Daoy (cell line): ENCODE results near the gene PER1. TPM values are rescaled to one million over a fixed set of nuclear protein-coding genes. Genes with fewer than 3 reads are reported as not detected.
"Not testable (repeated sequence)": the region's sequence is repeated elsewhere in the genome, so short reads cannot be mapped to it uniquely, and the experiment has no call there.

Experiments
- DNase-seq: peaks from one replicate; pipeline ENCODE4 v3.0.0-alpha.2; 2015; ENCODE audit warnings: low read depth
- total RNA-seq: library from RNA; depleted of rRNA; stranded (reverse); fragments of >200 nt; shearing (Covaris generic); gene quantifications from 2 replicates; pipeline ENCODE4 v1.2.3, GENCODE V29; 2014

Gene PER1
- total RNA-seq, 1 experiment from 2014 or later = 0.74 TPM

DNA sequence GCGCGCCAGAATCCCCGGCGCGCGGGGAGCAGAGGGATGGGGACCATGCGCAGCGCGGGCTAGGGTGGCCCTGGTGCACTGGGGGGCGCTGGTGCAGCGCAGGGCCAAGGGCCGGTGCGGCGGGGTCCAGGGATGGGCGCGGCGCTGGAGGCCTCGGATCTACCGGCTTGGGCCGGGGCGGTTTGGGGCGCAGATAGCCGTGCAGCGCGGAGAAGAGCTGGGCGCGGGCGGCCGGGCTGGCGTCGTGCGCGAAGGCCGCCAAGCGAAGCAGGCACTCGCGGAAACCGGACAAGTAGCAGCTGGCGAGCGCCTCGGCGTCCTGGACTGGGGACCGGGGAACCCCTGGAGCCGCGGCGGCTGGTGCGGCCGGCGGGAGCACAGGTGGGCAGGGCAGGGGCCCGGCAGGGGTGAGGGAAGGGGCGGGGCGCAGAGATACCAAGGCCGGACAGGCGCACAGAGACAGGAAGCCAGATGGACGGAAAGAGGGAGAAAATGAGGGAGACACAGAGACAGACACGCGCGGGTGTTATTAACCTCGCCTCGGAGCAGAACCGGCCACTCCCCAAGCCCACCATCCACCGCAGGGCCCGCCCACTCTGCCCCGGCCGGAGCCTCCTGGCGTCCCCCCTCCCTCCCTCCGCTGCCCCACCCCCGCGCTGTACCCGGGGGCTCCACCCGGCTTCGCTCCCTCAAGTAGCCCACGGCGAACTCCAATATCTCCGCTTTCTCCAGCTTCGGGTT lies 30.4 kb downstream of the PER1 start:
- peak; percentile 85 for DNase-seq

DNA sequence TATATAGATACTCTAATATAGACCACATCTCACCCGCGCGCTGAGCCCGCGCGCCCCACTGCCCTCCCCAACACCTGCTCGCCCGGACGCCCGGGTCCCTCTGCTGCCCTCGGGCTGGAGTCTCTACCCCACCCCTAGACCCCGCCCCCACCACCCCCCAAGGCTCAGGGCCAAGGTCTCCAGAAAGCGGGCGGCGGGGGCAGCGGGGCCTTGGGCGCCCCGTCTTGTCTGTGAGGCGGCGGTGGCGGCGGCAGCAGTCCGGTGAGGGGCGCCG lies 30.9 kb downstream of the PER1 start:
- no peak for DNase-seq

DNA sequence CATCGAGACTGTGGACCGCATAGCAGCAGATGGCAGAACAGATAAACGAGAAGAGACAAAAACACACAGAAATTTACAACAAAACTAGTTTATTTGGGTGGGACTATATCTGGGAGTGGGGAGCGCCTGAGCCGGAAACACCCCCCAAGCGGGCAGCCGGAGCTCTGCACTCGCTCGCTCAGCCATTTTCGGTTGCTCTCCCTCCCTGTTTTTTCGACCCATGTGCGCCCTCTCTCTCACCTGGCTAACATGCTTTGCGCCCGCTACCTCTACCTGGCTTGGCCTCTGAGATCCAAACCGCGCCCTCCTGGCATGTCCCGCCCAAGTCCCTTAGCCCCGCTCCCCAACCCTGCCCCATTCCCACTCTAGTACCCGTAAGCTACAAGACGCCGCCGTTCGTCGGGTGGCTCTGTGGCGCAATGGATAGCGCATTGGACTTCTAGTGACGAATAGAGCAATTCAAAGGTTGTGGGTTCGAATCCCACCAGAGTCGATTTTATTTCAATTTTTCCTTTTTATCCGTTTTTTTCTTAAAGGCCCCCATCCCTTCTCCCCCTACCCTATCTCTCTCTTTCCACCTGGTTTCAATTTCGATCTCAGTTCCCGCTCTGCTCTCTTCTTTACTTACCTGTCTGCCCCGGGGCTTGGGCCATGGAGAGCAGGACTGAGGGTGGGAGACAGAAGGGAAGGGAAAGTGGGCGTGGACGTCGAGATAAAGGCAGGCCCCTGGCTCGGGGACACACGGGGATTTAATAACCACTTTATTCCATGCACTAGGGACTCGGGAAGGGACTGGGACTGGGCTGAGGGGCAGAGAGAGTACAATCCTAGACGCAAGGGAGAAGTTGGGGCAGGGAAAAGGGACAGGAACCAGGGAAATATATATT lies 31.4 kb downstream of the PER1 start:
- DNase-seq = peak; percentile 78

DNA sequence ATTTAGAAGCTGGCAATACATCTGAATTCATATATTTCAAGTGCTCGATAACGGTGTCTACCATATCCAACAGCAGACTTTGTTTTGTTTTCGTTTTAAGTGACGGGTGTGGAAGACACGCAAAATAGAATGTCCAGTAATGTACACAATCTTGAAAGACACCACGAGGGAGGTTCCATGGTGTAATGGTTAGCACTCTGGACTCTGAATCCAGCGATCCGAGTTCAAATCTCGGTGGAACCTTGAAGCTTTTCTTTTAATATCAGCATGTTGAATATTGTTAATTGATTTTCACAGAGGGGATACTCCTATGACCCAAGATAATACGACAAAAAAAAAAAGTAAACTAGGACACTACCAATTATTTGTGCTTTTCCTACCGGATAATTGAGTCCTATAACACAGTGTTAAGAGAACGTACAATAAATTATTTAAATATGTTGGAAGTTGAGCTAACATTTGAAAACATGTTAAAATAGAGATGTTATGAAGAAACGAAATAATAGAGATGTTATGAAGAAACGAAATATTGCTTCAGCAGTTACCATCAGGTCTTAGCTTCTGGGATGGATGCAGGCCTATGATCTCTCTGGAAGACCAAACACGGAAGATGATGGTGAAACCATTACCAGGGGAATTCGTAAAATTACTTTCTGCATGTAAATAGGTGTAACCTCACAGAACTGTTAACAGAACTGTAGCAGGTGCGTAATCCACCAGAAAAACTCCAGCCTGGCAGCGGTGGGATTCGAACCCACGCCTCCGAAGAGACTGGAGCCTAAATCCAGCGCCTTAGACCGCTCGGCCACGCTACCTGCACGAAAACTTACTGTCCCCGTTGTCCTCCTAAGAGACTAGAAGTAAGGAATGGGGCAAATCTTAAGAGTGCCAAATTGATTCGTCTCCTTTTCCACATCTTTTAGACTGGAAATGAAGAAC lies 32.4 kb downstream of the PER1 start:
- peak; percentile 88 for DNase-seq

DNA sequence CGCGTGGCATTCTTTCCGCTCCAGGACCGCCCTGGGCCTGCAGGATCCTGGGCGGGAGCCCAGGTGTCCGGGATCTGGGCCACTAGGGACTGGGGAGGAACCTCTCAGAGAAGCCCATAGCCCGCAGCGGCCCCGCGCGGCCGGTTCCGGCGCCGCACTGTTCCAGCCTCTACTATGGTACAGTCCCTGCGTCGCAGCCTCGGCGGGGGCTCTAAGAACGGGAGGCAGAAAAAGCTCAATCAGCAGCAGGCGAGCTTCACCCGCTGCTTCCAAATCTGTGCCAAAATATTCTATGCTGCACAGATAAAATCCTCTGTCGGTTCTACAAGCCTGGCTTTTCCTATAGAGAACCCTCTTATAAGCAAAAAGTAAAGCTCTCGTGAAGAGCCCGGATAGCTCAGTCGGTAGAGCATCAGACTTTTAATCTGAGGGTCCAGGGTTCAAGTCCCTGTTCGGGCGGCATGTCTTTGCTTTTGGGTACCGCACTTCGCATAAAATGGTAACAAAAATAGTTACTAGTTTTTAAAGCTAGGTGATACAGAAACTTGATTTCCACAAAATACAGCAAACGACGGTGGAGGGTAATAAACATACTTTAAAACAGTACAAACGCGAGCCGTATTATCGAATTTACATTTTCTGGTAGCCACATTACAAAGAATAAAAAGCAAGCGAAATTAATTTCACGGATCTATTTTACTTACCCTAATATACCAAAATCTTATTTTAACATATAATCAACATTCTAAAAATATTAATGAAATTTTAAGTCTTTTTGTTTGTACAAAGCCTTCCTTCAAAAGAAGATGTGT lies 33.2 kb downstream of the PER1 start:
- DNase-seq = peak; percentile 79

DNA sequence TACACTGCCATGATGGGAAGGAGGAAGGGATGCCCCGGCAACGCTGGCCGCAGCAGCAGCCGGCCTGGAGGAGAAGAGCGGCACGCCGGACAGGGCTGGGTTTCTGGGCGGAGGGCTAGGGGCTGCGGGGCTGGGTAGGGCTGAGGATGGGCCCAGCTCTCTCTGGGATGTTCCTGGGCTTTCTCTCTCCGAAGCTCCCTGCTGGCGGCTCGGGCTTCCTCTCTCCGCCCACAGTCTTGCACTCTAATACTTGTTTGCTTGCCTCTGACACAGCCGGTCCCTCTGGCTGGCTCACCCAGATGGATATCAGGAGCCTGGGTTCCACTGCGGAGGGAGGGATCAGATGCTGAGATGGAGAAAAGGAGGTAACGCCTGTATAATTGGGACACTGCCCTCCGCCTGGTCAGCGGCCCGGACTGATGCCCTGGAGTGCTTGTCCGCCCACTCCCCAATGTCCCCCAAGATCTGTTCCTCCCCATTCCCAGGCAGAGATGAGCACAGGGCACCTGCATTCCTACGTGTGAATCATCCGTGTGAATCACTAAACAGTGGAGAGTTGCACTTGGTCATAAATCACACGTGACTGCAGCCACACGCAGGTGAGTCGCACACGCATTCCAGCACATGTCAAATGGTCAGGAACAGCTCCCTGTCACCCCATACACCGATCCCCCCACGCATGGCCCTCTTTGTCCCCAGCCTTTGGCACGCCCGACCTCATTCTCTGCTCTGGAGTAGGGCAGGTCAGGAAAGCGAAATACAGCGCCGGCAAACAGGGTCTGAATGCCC lies 34.0 kb downstream of the PER1 start, which contains the start of gene ALOXE3:
Gene ALOXE3 (minus strand): TSS at position 535 of the 789 bp plus-strand sequence. CDS start 524 bp downstream, at position 11.
- DNase-seq = peak; percentile 80

DNA sequence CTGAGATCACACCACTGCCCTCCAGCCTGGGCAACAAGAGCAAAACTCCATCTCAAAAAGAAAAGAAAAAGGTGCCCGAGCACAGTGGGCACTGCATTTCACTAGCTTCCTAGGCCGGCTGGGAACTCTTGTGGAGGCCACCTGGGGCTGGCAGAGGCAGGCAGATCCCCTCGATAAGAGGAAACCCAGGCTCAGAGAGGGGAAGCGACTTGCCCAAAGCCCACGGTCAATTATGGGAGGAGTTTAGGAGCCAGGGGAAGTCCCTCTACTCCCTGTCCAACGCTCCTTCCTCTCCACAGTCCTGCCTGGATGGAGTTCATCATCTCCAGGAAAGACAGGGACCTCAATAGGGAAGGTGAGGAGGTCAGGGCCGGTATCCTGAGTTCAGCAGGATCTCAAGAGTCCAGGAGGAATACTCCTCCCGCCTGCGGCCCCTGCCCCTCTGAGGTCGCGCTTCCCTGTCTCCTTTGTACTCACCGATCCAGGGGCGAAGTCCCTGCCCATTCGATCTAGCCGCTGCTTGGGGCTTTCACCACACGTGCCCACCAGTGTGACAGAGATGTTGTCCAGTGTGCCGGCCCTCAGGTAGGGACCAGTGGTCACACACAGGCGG lies 34.7 kb downstream of the PER1 start:
- DNase-seq = no peak

DNA sequence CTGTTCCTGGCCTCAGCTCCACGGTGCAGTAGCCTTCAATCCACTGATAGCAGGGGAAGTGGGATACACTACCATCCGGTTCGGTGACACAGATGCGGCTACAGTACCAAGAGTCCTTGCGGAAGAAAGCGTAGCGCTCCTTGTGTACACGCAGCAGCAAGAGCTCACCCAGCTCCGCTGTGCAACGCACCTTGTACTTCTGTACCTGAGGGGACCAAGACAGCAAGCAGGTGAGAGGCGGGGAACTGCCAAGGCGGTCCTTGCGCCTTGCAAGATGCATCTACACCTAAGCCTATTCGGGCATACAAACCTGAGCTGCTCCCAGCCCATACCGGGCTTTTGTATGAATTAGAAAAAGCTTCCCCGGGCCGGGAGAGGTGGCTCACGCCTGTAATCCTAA lies 35.4 kb downstream of the PER1 start:
- DNase-seq = no peak

DNA sequence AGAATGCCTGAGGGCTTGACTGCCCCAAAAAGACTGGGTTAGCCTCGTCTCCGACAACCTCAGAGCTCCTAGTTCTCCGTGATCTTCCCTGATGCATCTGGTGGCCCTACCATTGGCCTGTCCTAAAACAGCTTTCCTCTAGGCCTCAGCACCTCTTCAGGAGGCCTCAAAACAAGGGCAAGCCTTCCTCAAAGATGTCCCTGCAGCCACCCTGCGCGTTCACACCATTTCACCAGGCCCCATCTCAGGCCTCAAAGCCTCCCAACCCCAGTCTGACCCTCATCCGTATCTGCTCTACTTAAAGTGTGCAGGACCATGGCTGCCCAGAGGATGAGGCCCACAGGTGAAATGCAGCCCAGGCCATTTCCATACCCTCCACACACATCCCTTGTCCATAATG lies 41.3 kb downstream of the PER1 start:
- no peak for DNase-seq

DNA sequence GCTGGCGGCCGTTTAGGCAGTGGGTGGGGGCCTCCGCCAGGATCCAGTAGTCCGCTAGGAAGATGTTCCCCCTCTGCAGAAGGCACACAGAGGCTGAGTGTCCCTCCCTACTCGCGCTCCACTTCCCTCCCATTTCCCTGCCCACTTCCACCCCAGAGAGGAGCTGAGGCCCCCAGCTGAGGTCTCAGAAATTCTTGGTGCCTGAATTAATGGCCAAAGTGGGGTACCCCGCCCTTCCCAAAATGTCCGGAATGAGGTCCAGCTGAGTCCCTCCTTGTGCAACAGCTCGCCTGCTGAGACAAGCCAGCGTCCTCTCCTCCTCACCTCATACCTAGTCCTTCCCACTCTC lies 41.8 kb downstream of the PER1 start:
- DNase-seq = no peak

DNA sequence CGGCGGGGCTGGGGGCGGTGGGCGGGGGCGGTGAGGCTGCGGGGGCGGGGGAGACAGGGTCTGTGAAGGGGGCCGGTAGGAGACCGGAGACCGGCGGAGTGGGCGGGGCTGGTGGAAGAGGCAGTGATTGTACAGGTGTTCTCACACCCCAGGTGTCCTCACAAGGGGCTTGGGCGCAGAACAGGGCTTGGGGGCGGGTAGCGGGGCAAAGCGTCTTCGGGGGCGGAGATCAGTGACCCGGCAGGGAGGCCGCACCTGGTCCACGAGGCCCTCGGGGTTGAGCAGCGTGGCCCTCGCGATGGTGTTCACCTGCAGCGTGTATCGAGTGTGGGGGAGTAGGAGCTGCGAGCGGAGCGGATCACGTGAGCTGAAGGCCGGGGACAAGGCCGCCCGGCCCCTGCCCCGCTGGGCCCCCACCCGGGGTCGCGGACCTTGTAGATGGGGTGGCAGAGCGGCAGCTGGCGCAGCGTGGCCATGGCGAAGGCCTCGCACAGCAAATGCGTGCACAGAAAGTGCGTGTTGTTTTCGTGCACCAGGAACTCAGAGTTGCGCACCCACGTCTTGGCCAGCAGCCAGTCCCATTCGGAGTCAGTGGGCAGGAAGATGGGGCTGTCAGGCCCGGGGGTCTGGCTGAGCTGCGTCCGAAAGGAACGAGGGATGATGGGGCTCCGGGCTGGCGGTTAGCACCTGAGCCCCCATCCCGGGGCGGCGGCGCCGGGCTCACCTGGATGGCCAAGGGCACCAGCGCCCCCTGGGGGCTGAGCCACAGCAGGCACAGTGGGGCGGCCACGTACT lies 42.3 kb downstream of the PER1 start:
- peak; percentile 51 for DNase-seq

DNA sequence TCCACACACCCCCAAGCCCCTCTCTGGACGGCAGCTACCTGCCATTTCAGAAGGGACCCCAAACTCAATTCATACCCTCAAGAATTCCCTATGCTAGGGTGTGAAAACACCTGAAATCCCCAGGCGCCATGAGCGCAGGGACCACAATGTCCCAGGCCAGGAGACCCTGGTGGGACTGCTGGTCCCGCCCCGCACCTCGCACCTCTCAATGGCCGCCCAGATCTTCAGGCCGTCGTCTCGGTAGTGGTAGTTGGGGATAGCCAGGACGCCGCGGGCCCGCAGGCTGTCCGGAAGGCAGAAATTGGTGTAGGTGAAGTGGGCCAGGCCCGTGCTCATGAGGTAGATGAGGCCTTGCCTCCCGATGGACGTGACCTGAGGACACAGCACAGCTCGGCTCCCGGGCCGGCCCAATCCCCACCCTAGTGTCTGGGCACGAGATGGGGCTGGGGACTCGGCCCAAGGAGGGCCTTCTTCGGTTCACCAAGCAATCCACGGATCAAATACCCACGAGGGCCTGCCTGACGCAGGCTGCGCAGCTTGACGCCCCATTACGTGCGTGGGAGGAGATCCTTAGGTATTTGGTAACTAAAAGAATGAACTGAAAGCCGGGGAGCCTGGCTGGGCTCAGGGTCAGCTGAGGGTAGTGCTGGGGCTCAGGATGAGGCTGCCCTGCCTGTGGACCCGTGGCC lies 43.1 kb downstream of the PER1 start:
- no peak for DNase-seq

DNA sequence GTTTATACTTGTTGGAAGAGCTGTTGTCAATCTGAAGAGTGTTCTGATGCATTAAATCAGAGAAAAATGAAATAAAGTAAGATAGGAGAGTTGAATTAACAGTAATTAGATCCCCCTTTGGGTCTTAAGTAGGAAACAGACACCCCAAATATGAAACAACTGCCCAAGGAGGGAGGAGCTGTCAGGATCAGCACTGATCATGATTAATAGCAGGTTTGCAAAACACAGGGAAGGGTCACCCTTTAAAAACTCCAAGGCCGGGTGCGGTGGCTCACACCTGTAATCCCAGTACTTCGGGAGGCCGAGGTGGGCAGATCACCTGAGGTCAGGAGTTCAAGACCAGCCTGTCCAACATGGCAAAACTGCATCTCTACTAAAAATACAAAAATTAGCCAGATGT lies 45.2 kb downstream of the PER1 start:
- not testable (repeated sequence) for DNase-seq

DNA sequence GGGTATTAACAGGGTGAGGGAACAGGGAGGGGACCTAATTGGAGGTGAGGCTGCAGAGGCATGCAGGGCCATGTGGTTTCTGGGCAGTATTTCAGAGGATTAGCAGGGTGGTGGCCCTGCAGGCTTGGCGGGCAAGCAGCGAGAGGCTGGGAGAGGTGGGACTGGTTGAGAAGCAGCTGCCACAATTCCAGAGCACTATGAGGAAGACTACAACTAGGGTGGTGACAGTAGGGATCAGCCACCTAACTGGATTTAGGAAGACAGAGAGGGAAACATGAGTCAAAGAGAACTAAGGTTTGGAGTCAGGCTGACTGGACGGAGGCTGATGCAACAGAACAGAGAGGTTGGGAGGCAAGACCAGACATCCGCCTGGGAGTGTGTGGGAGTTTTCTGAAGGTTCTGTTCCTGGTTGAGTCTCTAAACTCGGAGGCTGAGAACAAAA lies 46.2 kb downstream of the PER1 start:
- DNase-seq = peak; percentile 29

DNA sequence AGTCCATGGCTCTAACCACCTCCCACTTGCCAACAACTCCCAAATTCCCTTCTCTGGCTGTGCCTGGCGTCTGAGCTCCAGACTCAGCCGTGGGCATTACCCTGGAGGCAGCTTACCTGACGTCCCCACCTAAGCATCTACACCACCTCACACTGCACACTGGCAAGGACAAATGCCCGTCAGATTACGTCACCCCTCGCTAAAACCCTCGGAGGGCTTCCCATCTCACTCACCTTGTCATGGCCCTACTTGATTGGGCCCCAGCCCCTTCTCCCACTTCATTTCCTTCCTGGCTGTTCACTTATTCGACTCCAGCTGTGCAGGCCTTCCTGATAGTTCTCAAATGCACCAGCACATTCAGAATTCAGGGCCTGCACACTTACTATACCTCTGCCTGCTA lies 47.3 kb downstream of the PER1 start:
- no peak for DNase-seq

DNA sequence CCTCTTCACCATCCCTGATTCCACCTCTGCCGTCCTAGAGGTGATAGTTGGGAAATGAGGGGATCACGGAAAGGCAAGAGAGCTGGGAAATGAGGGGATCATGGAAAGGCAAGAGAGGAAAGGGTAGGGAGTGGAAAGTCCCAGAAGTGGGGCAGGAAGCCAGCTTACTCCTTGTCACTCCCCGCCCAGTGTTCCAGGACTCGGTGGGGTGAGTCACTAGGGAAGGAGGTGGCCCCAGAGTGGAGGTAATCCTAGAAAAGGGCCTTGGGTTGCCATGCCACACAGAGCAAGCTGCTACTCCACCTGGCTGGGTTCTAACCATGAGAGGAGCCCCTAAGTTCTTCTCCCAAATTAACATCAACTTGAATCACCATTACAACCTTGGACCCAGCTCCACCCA lies 48.7 kb downstream of the PER1 start:
- DNase-seq = peak; percentile 41

DNA sequence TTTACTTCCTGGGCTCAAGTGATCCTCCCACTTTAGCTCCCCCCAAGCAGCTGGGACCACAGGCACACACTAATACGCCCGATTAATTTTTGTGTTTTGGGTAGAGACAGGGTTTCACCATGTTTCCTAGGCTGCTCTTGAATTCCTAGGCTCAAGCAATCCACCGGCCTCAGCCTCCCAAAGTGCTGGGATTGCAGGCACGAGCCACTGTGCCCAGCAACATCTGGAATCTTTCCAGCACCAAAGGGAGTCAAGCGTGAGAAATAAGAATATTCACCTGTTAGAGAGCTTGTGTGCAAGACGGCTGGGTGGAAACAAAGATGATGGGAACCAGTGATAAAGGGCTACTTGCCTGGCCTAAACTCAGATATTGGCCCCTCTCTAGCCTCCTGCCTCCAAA lies 50.5 kb downstream of the PER1 start:
- no peak for DNase-seq

DNA sequence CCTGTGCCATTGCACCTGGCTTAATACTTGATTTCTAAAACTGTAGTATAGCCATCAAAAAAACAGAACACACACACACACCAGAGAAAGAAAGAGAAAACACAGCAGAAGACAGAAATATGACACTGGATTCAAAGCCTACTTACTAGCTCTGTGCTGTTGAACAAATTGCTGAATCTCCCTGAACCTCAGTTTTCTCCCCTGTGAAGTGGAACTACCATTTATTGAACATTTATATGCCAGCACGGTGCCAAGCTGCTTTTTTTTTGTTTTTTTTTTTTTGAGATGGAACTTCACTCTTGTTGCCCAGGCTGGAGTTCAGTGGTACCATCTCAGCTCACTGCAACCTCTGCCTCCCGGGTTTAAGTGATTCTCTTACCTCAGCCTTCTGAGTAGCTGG lies 51.4 kb downstream of the PER1 start:
- DNase-seq = no peak

DNA sequence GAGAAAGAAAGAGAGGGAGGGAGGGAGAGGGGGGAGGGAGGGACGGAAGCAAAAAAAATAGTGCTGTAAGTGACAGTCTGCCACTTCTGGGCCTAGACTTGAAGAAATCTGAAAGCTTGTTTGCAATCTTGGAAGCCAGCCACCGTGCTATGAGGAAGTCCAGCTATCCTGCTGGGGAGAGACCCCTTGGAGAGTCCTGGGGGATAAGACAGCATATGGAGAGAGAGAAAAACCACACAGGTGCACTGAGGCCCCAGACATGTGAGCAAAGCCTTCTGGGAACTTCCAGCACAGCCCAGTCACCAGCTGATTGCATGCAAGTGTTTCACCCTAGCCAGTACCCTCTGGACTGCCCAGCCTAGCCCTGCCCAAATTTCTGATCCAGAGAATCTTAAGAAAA lies 52.1 kb downstream of the PER1 start:
- DNase-seq = no peak
